D721Med (cell line): ENCODE results near the gene SPRR3.

ENCODE experiments used
- DNase-seq: peaks from one replicate; pipeline ENCODE4 v3.0.0; 2011; ENCODE audit warnings: low spot score; ENCODE audit not compliant: insufficient read length
- FAIRE-seq: peaks from 2 replicates; lab custom pipeline; 2011; peaks lifted over from hg19 to GRCh38; lab: Jason Lieb, UNC
- TF ChIP-seq, protein P1 (sequence below): IDR thresholded peaks from 2 replicates; pipeline ENCODE4 v1.5.1; 2012; ENCODE audit warnings: mild to moderate bottlenecking, control low read depth; ENCODE audit not compliant: insufficient read depth; ENCODE audit errors: missing control alignments

Gene SPRR3

DNA sequence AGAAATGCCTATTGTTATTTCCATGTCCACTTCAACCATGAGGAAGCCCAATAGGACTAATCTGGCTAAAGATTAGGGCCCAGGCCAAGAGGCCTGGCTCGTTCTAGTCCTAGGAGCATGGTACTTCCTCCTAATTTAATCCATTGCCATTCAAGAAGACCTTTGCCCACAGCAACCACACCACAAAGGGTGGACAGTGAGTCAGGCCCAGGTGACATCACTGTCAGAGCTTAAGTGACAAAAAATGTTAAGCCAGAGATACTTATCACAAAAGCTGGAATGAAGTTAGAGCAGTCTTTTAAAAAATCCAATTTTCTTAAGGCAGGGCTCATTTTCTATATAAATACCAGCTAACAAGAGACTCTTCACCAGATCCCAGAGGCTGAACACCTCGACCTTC lies at the start of gene SPRR3:
Gene SPRR3, plus strand, starts transcription at position 368 of the 400 bp plus-strand sequence. CDS start 1,272 bp downstream, outside the sequence.
- FAIRE-seq, result no peak
- DNase-seq, result no peak
- TF ChIP-seq, protein P1, sequence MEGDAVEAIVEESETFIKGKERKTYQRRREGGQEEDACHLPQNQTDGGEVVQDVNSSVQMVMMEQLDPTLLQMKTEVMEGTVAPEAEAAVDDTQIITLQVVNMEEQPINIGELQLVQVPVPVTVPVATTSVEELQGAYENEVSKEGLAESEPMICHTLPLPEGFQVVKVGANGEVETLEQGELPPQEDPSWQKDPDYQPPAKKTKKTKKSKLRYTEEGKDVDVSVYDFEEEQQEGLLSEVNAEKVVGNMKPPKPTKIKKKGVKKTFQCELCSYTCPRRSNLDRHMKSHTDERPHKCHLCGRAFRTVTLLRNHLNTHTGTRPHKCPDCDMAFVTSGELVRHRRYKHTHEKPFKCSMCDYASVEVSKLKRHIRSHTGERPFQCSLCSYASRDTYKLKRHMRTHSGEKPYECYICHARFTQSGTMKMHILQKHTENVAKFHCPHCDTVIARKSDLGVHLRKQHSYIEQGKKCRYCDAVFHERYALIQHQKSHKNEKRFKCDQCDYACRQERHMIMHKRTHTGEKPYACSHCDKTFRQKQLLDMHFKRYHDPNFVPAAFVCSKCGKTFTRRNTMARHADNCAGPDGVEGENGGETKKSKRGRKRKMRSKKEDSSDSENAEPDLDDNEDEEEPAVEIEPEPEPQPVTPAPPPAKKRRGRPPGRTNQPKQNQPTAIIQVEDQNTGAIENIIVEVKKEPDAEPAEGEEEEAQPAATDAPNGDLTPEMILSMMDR, result no peak

GRCh38 chr1:152953761-152954160 lies 47.8 kb upstream of the SPRR3 start:
- FAIRE-seq (no peak), DNase-seq (no peak)
- TF ChIP-seq, protein P1, result no peak

DNA sequence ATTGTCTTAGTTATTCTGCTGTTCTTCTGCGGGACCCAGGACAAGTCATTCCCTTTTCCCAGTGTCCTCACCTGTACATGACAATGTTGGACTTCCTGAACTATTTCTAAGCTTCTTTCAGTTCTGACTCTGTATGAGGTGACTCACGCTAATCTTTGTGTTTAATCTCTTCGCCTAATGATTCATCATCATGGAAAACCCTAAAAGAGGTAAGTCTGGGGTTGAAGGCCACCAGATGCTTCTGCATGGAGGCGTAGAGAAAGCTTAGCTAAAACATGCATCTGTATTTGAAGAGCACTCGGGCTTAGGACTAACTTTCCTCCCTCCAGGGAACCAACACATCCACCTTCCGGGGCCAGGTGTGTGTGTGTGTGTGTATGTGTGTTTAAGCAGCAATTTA lies 47.1 kb upstream of the SPRR3 start:
- DNase-seq (no peak), FAIRE-seq (no peak)
- TF ChIP-seq, protein P1, result no peak

DNA sequence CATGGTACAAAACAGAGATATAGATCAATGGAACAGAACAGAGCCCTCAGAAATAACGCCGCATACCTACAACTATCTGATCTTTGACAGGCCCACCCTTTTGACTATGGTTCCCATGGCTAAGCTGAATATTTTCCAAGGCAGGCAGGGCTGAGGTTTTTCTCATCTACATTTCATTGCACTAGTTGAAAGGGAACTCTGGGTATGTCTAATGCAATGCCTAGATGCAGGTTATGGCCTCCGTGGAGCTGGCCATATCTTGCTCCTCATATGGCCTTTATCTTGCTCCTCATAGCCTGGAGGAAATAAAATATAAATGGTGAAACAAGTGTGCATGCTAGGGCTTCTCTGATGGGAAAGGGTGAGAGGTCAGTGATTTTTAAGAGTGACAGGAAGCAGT lies 44.0 kb upstream of the SPRR3 start:
- DNase-seq (no peak), FAIRE-seq (no peak)
- TF ChIP-seq, protein P1, result no peak

DNA sequence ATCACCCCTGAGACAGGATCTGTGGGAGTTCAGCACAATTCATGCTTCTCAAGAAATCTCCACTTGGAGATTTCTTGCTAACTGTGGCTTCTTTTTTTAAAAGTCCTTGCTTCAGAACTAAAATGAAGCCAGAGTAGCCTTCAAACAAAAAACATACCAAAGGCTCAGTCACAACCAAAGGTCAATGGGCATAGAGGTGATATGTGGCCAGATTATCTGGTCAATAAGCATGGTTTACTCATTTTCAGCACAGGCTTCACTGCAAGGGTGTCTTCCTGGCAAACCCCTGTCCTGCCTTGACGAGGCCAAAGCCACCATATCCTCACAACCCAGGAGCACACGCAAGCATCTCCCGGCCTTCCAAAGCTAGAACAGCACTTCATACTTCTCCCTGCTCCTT lies 42.3 kb upstream of the SPRR3 start:
- FAIRE-seq (no peak), DNase-seq (no peak)
- TF ChIP-seq, protein P1, result no peak

- FAIRE-seq (no peak), DNase-seq (no peak)
- TF ChIP-seq, protein P1, result no peak
These were observed 41.6 kb upstream of the SPRR3 start for GRCh38 chr1:152959801-152960451.

- DNase-seq, result no peak
- TF ChIP-seq, protein P1, result no peak
- no peak for FAIRE-seq
These were observed 41.0 kb upstream of the SPRR3 start for GRCh38 chr1:152960452-152961044.
